Measurements from ENCODE around the gene PRKAG1.
A peak's percentile ranks its signal among the peaks of the same experiment; 100 is the strongest.

Gene PRKAG1

GRCh38 chr12:49010092-49010668 lies 8.4 kb downstream of the PRKAG1 start:
- TF ChIP-seq CTCF (IDR thresholded peaks at IDR 0.05; ENCODE audit: borderline replicate concordance, insufficient read depth, low read depth, low read length): no peak
- H3K4me3 ChIP-seq (ENCODE audit: low read depth, low read length): no peak overlapping the region

GRCh38 chr12:49008943-49009342 lies 9.6 kb downstream of the PRKAG1 start:
- no peak overlapping the region for H3K4me3 ChIP-seq (ENCODE audit: low read depth, low read length)
- TF ChIP-seq CTCF (IDR thresholded peaks at IDR 0.05; ENCODE audit: borderline replicate concordance, insufficient read depth, low read depth, low read length): no peak

- TF ChIP-seq CTCF (IDR thresholded peaks at IDR 0.05; ENCODE audit: borderline replicate concordance, insufficient read depth, low read depth, low read length): no peak
- H3K4me3 ChIP-seq (ENCODE audit: low read depth, low read length): peak overlapping the region; percentile 76
These were observed 18.2 kb downstream of the PRKAG1 start for GRCh38 chr12:49000346-49000745.

GRCh38 chr12:48999371-49000131 lies 19.0 kb downstream of the PRKAG1 start, which contains the start of gene DDN:
Gene DDN (minus strand): TSS chr12:48999375. CDS start chr12:48999287, 88 bp downstream.
- TF ChIP-seq CTCF (IDR thresholded peaks at IDR 0.05; ENCODE audit: borderline replicate concordance, insufficient read depth, low read depth, low read length): 0 out of 2 replicates have a peak, but pooled peaks have one; percentile 12
- peak within 1 kb of the TSS; percentile 76 for H3K4me3 ChIP-seq (ENCODE audit: low read depth, low read length)

- peak overlapping the region; percentile 76 for H3K4me3 ChIP-seq (ENCODE audit: low read depth, low read length)
- TF ChIP-seq CTCF (IDR thresholded peaks at IDR 0.05; ENCODE audit: borderline replicate concordance, insufficient read depth, low read depth, low read length): no peak
These were observed 19.9 kb downstream of the PRKAG1 start for GRCh38 chr12:48998497-48999353.

GRCh38 chr12:48997719-48998496 lies 20.7 kb downstream of the PRKAG1 start:
- TF ChIP-seq CTCF (IDR thresholded peaks at IDR 0.05; ENCODE audit: borderline replicate concordance, insufficient read depth, low read depth, low read length): no peak
- H3K4me3 ChIP-seq (ENCODE audit: low read depth, low read length): peak overlapping the region; percentile 76
